Mesenchymal stem cell (in vitro differentiated cells and primary cell): ENCODE results near the gene ZDHHC12. TPM values are rescaled to one million over a fixed set of nuclear protein-coding genes. Genes with fewer than 3 reads are reported as not detected.

ENCODE experiments used
- DNase-seq: peaks from one replicate; pipeline ENCODE4 v3.0.0-alpha.2; 2013
- H2AFZ ChIP-seq: one replicate; pipeline ENCODE4 v1.6.1; 2013; ENCODE audit warnings: low read depth, mild to moderate bottlenecking, control low read depth, inconsistent platforms, low read length, moderate library complexity
- H2AK5ac ChIP-seq: 2 replicates; pipeline ENCODE4 v1.6.1; 2013; ENCODE audit warnings: low read length, moderate library complexity, mild to moderate bottlenecking, inconsistent platforms; ENCODE audit not compliant: severe bottlenecking
- H2BK120ac ChIP-seq: one replicate; pipeline ENCODE4 v1.6.1; 2013; ENCODE audit warnings: low read depth, mild to moderate bottlenecking, inconsistent platforms, low read length, moderate library complexity
- H2BK12ac ChIP-seq, 2 experiments: one replicate each; pipeline ENCODE4 v1.6.1; 2013; ENCODE audit warnings: inconsistent platforms in 2 of 2, low read length in 2 of 2, mild to moderate bottlenecking in 2 of 2, moderate library complexity in 2 of 2, control low read depth in 1 of 2
- H2BK15ac ChIP-seq: one replicate; pipeline ENCODE4 v1.6.1; 2013; ENCODE audit warnings: mild to moderate bottlenecking, low read depth, inconsistent platforms; ENCODE audit not compliant: poor library complexity, severe bottlenecking
- H2BK5ac ChIP-seq: 2 replicates; pipeline ENCODE4 v1.6.1; 2013; ENCODE audit warnings: low read depth, mild to moderate bottlenecking, low read length, control low read depth, inconsistent platforms; ENCODE audit not compliant: poor library complexity, severe bottlenecking
- H3K14ac ChIP-seq, 2 experiments: one replicate each; pipeline ENCODE4 v1.6.1; 2013; ENCODE audit warnings: inconsistent platforms in 2 of 2, low read length in 2 of 2, control low read depth in 1 of 2, mild to moderate bottlenecking in 1 of 2, moderate library complexity in 1 of 2
- H3K18ac ChIP-seq, 2 experiments: one replicate each; pipeline ENCODE4 v1.6.1; 2013; ENCODE audit warnings: inconsistent platforms in 2 of 2, low read length in 2 of 2, control low read depth in 1 of 2, low read depth in 1 of 2, mild to moderate bottlenecking in 1 of 2
- H3K23ac ChIP-seq, 2 experiments: one replicate each; pipeline ENCODE4 v1.6.1; 2013; ENCODE audit warnings: inconsistent platforms in 2 of 2, low read length in 2 of 2, mild to moderate bottlenecking in 2 of 2, moderate library complexity in 2 of 2, control low read depth in 1 of 2
- H3K27ac ChIP-seq: 2 replicates; pipeline ENCODE4 v1.5.1; 2013; ENCODE audit warnings: mild to moderate bottlenecking, moderate library complexity, low read length, control low read depth, inconsistent platforms; ENCODE audit not compliant: poor library complexity, severe bottlenecking
- H3K27me3 ChIP-seq, 2 experiments: 2 replicates each; pipeline versions ENCODE4 v1.6.1 to v1.7.0; 2013; ENCODE audit warnings: low read length in 2 of 2, mild to moderate bottlenecking in 2 of 2, moderate library complexity in 2 of 2, control low read depth in 1 of 2, inconsistent platforms in 1 of 2; ENCODE audit not compliant: control insufficient read depth in 1 of 2, insufficient read depth in 1 of 2
- H3K36me3 ChIP-seq, 2 experiments: 2 replicates each; pipeline versions ENCODE4 v1.6.1 to v1.7.0; 2013; ENCODE audit warnings: low read length in 2 of 2, control low read depth in 1 of 2, inconsistent platforms in 1 of 2, low read depth in 1 of 2, mild to moderate bottlenecking in 1 of 2; ENCODE audit not compliant: insufficient read depth in 2 of 2, control insufficient read depth in 1 of 2
- H3K4ac ChIP-seq, 2 experiments: one replicate each; pipeline ENCODE4 v1.6.1; 2013; ENCODE audit warnings: inconsistent platforms in 2 of 2, low read length in 2 of 2, mild to moderate bottlenecking in 2 of 2, moderate library complexity in 2 of 2, control low read depth in 1 of 2, low read depth in 1 of 2
- H3K4me1 ChIP-seq: 2 replicates; pipeline ENCODE4 v1.6.1; 2013; ENCODE audit warnings: low read depth, low read length, control low read depth; ENCODE audit not compliant: control insufficient read depth, insufficient read depth
- H3K4me2 ChIP-seq: 2 replicates; pipeline ENCODE4 v1.6.1; 2013; ENCODE audit warnings: low read length, mild to moderate bottlenecking, inconsistent platforms; ENCODE audit not compliant: poor library complexity, severe bottlenecking
- H3K4me3 ChIP-seq, 2 experiments: 2 replicates each; pipeline versions ENCODE4 v1.5.1 to v1.7.0; 2013; ENCODE audit warnings: low read length in 2 of 2, mild to moderate bottlenecking in 2 of 2, control low read depth in 1 of 2, low read depth in 1 of 2; ENCODE audit not compliant: insufficient read depth in 1 of 2
- H3K79me1 ChIP-seq: replicated peaks from 2 replicates; pipeline ENCODE4 v1.6.1; 2013; ENCODE audit warnings: mild to moderate bottlenecking, control low read depth, low read length, inconsistent platforms; ENCODE audit not compliant: poor library complexity, severe bottlenecking
- H3K9ac ChIP-seq: 2 replicates; pipeline ENCODE4 v1.7.0; 2013; ENCODE audit warnings: mild to moderate bottlenecking, low read length, moderate library complexity
- H3K9me3 ChIP-seq: 2 replicates; pipeline ENCODE4 v1.7.0; 2013; ENCODE audit warnings: mild to moderate bottlenecking, low read length; ENCODE audit not compliant: control insufficient read depth
- H4K8ac ChIP-seq: one replicate; pipeline ENCODE4 v1.6.1; 2013; ENCODE audit warnings: inconsistent platforms, mild to moderate bottlenecking, low read length, moderate library complexity
- H4K91ac ChIP-seq: one replicate; pipeline ENCODE4 v1.6.1; 2013; ENCODE audit warnings: mild to moderate bottlenecking, low read length, inconsistent platforms
- whole genome bisulfite sequencing: methylation state at CpG from one replicate; pipeline ENCODE4 v1.1.7; 2013; ENCODE audit warnings: mixed read lengths; 5-methylcytosine and 5-hydroxymethylcytosine counted together
- small RNA-seq: library from polyadenylated mRNA; stranded (forward); fragments of <200 nt; extraction: miRNeasy Mini kit (QIAGEN cat#:217004); gene quantifications from one replicate; pipeline ENCODE3, GENCODE V24; 2013; ENCODE audit warnings: low read depth

The ZDHHC12 gene

DNA sequence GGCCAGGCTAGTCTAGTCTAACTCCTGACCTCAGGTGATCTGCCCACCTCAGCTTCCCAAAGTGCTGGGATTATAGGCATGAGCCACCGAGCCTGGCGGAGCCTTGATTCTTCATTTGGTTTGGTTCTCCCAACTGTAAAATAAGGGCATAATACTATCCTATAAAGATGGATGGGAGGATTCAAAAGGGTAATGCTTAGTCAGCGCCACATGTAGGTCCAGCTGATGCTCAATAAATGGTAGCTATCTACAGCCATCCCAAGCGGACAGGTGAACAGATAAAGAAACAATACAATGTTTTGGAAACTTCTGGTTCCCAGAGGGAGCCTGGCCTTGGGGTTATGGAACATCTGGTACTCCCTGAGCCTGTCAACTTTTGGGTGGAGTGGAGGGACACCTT is 48.5 kb downstream of the ZDHHC12 start:
- H2BK5ac ChIP-seq: no peak overlapping the region
- H3K23ac ChIP-seq: no peak overlapping the region
- DNase-seq: no peak
- no peak overlapping the region for H2BK12ac ChIP-seq
- H2AK5ac ChIP-seq: no peak overlapping the region
- H4K8ac ChIP-seq: no peak overlapping the region
- H4K91ac ChIP-seq: no peak overlapping the region
- no peak overlapping the region for H3K18ac ChIP-seq
- H3K79me1 ChIP-seq: peaks cover 9% of the 10 kb centered on the region
- H2AFZ ChIP-seq: no peak overlapping the region
- H3K27ac ChIP-seq: no peak overlapping the region
- no peak overlapping the region for H3K4ac ChIP-seq
- H3K9ac ChIP-seq: no peak overlapping the region
- H3K4me3 ChIP-seq: no peak overlapping the region
- H3K14ac ChIP-seq: no peak overlapping the region
- WGBS: 100% methylated on average over 4 of the region's 4 CpGs
- H3K4me2 ChIP-seq: no peak overlapping the region
- H2BK15ac ChIP-seq: no peak overlapping the region
- no peaks in the 10 kb centered on the region for H3K9me3 ChIP-seq
- no peak overlapping the region for H2BK120ac ChIP-seq
- H3K27me3 ChIP-seq: no peaks in the 10 kb centered on the region
- peaks cover 2% of the 10 kb centered on the region for H3K4me1 ChIP-seq
- peaks cover 0 to 5% of the 10 kb centered on the region in 2 experiments for H3K36me3 ChIP-seq

Small RNA genes within 50 kb of the gene (small RNA-seq; reads per million reads assigned to genes)
- gene RF00017: not detected
- gene RN7SL560P: not detected
